NCI-H460 (cell line): ENCODE results near the gene CDC42EP3. TPM values are rescaled to one million over a fixed set of nuclear protein-coding genes. Genes with fewer than 3 reads are reported as not detected.

Experiments used
- DNase-seq: peaks from one replicate; pipeline ENCODE4 v3.0.0-alpha.2; 2016; ENCODE audit warnings: low read depth; ENCODE audit errors: extremely low read depth
- total RNA-seq: library from RNA; depleted of rRNA; stranded (reverse); fragments of >200 nt; shearing (Covaris generic); gene quantifications from 2 replicates; pipeline ENCODE4 v1.2.3, GENCODE V29; 2014

CDC42EP3 gene
- total RNA-seq, 1 experiment from 2014 or later: 13.7 TPM

- no peak for DNase-seq
These were observed 34.1 kb downstream of the CDC42EP3 start for GRCh38 chr2:37637190-37637860.

DNA sequence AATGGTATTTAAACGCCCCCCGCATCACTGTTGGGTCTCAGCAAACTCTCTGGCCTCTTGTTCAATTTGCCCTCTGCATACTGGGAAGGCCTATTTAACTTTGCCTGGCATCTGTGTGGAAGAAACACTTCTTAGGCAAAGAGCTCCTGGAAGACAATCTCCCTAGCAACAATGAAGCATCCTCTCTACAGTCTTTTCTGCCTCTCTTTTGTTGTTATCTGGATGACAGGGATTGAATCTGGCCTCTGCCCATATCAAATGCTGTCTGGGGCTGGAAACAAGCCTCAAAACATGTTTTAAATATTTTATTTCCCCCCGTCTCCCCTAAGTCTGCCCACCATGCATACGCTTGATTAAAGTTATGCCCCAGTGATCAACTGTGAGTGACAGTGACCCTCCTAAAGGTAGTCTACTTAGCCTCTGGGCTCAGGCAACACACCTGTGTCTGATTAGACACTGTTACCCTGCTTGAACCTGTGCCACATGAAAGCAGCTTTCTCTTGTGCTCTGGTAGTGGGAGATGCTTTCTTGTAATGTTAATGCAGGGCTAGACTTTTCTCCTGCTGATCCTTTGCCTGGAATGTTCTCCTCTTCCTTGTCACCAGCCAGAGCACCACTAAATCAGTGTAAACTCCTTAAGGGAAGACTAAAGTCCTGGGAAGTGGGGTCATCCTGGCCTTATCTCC lies 34.9 kb downstream of the CDC42EP3 start:
- DNase-seq: no peak

DNA sequence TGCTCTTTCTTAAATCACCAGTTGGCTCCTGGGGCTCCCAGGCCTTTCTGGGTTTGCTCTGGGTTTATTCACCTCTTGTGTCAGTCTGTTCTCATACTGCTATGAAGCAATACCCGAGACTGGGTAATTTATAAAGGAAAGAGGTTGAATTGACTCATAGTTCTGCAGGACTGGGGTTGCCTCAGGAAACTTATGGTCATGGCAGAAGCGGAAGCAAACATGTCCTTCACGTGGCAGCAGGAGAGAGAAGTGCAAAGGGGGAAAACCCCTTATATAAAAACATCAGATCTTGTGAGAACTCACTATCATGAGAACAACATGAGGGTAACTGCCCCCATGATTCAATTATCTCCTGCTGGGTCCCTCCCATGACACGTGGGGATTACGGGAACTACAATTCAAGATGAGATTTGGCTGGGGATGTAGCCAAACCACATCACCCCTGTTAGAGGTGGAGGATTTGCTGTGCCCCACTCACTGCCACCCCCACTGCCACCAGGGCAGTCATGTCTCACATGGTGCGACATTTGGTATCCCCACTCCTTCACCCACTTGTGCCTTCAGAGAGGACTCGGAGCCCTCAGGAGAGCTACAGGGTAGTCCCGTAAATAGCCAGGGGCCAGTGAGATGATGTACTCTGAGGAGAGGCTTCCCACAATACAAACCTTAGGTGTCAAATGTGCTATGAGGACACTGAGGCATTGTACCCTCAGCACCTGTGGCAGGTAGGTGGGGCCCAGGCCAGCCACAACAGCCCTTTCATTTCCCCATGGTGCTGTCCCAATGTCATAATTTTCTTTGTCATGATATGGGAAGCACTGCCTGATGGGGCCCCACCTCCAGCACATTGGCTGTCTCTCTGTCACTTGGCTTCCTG lies 35.7 kb downstream of the CDC42EP3 start:
- no peak for DNase-seq

GRCh38 chr2:37634914-37635503 lies 36.4 kb downstream of the CDC42EP3 start:
- DNase-seq: no peak

- DNase-seq: no peak
These were observed 37.6 kb downstream of the CDC42EP3 start for GRCh38 chr2:37633845-37634244.

DNA sequence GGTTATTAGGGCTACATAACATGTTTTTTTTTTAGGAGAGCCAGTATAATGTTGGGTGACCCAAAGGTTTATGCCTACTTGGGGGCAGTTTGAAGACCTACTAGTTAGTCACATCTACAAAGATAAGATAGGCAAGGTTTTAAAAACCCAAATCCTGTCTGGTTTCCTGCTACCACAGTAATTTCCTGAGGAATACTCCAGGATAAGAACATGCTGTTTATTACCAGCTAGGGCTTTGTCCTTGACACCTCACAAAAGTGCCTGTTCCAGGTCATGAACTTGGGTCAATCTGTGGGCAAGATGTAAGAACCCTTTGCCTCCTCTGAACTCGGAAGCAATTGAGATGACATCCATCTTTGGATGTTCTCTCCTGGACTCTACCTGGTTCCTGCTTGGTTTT lies 38.2 kb downstream of the CDC42EP3 start:
- DNase-seq: no peak

- no peak for DNase-seq
These were observed 39.1 kb downstream of the CDC42EP3 start for GRCh38 chr2:37632310-37632709.

DNA sequence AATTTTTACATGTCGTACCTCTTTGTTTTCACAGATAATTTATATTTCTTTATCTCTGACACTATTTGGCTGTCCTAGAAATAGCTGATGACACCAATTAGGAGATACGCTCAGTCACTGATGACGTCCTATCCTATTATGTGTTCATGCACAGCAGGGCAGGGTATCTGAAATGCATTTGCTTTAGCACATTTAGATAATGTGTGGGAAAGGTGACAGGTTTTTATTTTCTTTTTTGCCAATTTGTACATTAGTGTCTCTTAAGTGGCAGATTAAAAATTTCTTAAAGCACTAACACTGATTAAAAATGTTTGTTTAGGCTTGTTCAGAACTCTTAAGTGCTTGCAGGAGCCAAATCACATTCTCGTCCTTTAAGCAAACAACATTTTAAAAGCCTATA lies 39.7 kb downstream of the CDC42EP3 start:
- no peak for DNase-seq

DNA sequence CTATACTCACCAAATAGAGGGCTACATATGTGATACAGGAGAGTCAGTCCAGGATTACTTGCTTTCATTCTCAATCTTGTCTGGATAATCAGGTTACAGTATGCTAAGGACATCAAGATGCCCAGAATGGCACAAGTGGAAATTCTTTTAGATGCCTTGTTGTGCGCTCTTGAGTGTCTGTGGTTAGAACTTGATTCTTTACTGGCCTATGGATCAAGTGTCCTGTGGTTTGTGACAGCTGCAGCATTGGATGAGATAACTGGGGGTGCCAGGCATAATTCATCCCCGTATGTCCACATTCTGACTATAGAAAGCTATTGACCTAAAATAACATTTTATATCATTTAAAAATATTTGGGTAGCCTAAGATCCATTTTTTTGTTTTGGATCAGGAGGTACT lies 40.1 kb downstream of the CDC42EP3 start:
- no peak for DNase-seq

DNA sequence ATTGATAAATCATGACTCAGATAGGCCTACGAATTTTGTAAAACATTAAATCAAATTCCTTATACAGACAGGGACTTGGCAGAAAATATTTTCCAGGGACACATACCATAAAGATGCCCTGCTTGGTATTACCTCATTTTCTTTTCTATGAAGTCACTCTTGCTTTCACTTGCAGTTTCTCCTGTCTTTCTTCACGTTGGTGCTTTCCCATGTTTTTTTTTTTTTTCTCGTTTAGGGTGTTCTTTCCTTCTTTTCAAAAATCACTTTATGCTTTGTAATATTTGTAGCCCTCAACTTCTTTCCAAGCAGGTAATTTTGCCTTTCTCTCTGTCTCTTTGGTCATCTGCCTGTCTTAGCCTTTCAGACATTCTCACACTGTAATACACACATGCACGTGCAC lies 40.7 kb downstream of the CDC42EP3 start:
- no peak for DNase-seq

DNA sequence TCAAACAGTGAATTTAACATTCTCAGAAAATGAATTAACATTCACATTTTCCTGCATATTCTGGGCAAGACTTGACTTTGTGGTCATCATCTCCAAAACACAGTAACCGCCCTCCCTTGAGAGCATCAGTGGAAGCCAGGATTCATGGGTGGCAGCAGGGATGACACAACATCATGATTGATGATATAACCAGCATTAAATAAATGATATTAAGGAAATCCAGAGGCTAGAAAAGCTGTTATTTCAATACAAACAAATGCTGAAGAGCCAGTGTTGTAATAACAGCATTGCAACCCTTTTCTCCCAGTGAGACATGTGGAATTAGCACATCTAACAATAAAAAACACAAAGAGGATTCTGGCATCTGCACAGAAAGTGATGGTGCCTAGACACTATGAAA lies 41.1 kb downstream of the CDC42EP3 start:
- DNase-seq: no peak

DNA sequence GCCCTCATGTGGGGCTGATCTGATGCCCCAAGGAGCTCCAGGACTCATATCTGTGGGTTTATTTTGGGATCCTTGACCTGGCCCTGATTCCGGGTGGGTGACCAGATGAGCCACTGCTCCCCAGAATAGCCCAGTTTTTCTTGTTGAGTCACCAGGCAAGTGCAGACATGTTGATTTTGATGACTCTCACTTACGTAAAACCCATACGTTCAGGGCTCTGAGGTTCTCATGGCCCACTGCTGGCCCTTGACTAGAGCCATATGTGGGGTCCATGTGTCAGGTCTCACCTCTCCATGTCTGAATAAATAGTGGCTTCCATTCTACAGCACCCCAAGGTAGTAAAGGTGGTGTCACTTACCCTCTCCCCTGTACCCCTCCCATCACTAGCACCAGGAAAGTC lies 41.9 kb downstream of the CDC42EP3 start:
- no peak for DNase-seq

DNA sequence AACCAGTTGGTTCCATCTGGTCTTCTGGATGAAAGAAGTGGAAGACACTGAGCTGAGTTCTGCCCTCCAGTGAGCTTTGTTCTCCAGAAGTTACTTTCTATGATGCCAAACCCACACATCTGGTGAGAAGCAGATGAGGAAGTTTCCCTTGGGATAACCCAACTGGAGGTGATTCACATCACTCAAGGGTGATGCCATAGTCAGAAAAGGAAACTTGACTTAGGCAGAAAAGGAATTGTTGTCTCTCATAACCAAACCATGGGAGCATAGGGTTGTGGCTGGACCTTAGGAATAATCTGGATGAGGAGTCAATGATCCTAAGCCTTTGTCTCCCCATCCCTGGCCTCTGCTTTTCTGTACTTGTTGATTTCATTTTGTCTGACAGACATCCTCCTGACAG lies 43.7 kb downstream of the CDC42EP3 start:
- DNase-seq: no peak

DNA sequence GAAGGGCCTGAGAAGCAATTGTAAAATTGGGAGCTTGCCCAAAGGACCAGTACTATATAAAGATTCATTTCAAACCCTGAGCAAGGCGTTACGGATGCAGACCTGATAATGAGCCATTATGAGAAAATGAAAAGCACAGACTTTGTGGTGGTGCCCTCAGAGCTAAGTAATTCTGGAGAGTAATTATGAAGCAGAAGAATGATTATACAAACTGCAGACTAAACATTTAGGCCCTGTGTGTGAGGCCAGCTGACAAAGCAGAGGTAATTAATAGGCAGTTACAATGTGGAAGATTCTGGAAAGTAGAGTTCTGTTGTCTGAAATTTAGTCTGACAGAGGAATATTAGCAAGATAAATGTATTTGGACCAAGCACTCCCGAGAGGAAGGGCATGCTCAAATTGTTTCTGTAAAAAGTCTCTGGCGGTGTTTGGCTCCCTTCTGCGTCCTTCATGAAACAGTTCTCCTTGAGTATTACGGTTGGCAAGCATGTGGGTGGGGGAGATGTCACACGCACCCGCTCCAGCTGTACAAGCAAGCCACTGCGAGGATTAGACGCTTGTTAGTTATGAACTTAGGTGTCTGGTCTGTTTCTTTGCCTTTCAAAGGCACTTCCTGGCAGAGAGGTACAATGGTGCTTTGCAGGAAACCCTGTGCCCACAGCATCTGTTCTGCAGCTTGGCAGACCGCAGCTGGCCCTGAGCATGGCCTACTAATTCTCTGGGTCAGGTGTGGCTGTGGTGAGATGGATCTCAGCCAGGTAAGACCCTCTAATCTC lies 45.5 kb downstream of the CDC42EP3 start:
- no peak for DNase-seq

- no peak for DNase-seq
These were observed 46.3 kb downstream of the CDC42EP3 start for GRCh38 chr2:37625156-37625555.

GRCh38 chr2:37623971-37624900 lies 47.2 kb downstream of the CDC42EP3 start:
- DNase-seq: no peak

DNA sequence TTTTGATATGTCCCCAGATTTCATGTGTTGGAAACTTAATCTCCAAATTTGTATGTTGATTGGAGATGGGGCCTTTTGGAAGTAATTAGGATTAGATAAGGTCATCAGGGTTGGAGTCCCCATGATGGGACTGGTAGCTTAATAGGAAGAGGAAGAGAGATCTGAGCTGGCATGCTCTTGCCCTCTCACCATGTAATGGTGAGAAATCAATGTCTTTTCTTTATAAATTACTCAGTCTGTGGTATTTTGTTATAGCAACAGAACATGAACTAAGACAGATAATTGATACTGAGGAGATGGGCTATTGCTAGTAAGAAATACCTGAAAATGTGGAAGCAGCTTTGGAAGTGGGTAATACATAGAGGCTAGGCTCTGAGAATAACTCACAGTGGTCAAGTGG lies 48.0 kb downstream of the CDC42EP3 start:
- no peak for DNase-seq

DNA sequence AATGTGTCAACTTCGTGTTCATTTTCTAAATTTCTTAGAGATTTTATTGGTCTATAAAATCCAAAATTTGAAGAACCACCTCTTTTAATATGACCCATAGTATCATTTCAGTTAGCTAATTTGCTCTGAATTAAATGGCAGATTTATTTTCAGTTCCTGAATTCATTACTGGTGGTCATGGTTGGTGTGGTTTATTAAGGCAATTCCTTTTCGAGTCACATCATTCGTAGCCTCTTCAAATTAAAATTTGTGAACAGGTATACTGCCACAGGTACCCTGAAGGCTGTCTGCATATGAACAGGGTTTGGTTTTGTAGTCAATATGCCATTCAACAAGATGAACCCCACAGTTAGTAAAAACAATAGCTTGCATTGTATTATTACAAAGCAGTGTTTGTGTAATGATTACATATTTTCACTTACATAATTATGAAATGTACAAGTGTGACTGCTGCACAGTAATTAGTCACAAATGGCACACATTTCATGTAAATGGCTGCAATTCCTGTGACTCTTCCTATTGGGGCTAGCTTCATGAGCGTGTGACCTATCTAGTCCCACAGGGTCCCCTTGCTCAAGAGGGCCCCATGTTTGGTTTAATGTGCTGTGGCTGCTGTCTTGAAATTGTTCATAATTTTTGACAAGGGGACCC lies 48.9 kb downstream of the CDC42EP3 start:
- no peak for DNase-seq

DNA sequence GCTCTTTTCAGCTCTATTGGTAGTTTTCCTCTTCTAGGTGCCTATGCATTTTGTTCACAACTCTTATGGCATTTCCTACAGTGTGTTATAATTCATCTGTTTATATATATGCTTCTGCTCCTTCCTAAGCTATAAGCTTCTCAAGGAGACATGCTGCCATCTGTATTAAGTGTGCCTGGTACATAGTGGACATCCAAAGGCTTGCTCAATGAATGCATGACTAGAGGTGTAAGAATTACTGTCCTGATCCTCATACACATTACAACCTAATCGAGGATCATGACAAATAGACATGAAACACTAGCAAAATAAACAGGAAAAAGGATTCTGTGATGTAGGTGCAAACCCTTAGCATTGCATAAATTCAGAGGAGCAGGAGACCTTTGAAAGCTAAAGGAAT lies 50.2 kb downstream of the CDC42EP3 start:
- no peak for DNase-seq
